Mucosa of stomach (tissue), 1 donor: ENCODE data around the gene LRMDA.

ENCODE experiments used
- H3K27me3 ChIP-seq: one replicate; pipeline ENCODE4 v1.7.0; 2013; ENCODE audit warnings: mild to moderate bottlenecking, low read length; ENCODE audit not compliant: control insufficient read depth, insufficient read depth
- H3K36me3 ChIP-seq: one replicate; pipeline ENCODE4 v1.7.0; 2013; ENCODE audit warnings: low read length; ENCODE audit not compliant: control insufficient read depth, insufficient read depth
- H3K4me1 ChIP-seq: one replicate; pipeline ENCODE4 v1.7.0; 2013; ENCODE audit warnings: mild to moderate bottlenecking, low read length; ENCODE audit not compliant: control insufficient read depth, insufficient read depth
- H3K4me3 ChIP-seq: one replicate; pipeline ENCODE4 v1.7.0; 2013; ENCODE audit warnings: low read length
- H3K9ac ChIP-seq: one replicate; pipeline ENCODE4 v1.7.0; 2013; ENCODE audit warnings: mild to moderate bottlenecking, low read length, moderate library complexity
- H3K9me3 ChIP-seq: one replicate; pipeline ENCODE4 v1.7.0; 2013; ENCODE audit warnings: mild to moderate bottlenecking, low read length, moderate library complexity; ENCODE audit not compliant: control insufficient read depth
- donor health status: Pancreatic carcinoma.

Gene LRMDA

GRCh38 chr10:75431180-75432111 lies at the start of gene LRMDA:
Gene LRMDA, plus strand, starts transcription at chr10:75431624.
- Histone ChIP-seq H3K36me3 (no peaks in the 10 kb centered on the region), H3K9ac (peak within 1 kb of the TSS; percentile 69), H3K27me3 (no peaks in the 10 kb centered on the region), H3K4me1 (peaks cover 33% of the 10 kb centered on the region), H3K4me3 (no peak within 1 kb of the TSS), H3K9me3 (no peaks in the 10 kb centered on the region)

GRCh38 chr10:75386128-75386527 lies 45.3 kb upstream of the LRMDA start:
- no peaks in the 10 kb centered on the region for H3K4me1 ChIP-seq
- no peaks in the 10 kb centered on the region for H3K36me3 ChIP-seq
- no peak overlapping the region for H3K4me3 ChIP-seq
- H3K9me3 ChIP-seq, result no peaks in the 10 kb centered on the region
- H3K27me3 ChIP-seq, result no peaks in the 10 kb centered on the region
- no peak overlapping the region for H3K9ac ChIP-seq

- H3K9me3 ChIP-seq, result no peaks in the 10 kb centered on the region
- H3K27me3 ChIP-seq, result no peaks in the 10 kb centered on the region
- no peaks in the 10 kb centered on the region for H3K4me1 ChIP-seq
- no peaks in the 10 kb centered on the region for H3K36me3 ChIP-seq
- H3K9ac ChIP-seq, result no peak overlapping the region
- no peak overlapping the region for H3K4me3 ChIP-seq
These were observed 43.3 kb upstream of the LRMDA start for GRCh38 chr10:75388082-75388481.

- no peaks in the 10 kb centered on the region for H3K36me3 ChIP-seq
- H3K9ac ChIP-seq, result no peak overlapping the region
- no peaks in the 10 kb centered on the region for H3K27me3 ChIP-seq
- no peaks in the 10 kb centered on the region for H3K9me3 ChIP-seq
- H3K4me1 ChIP-seq, result no peaks in the 10 kb centered on the region
- no peak overlapping the region for H3K4me3 ChIP-seq
These were observed 41.2 kb upstream of the LRMDA start for GRCh38 chr10:75390178-75390577.

- H3K9ac ChIP-seq, result no peak overlapping the region
- peaks cover 11% of the 10 kb centered on the region for H3K27me3 ChIP-seq
- H3K36me3 ChIP-seq, result no peaks in the 10 kb centered on the region
- no peaks in the 10 kb centered on the region for H3K9me3 ChIP-seq
- H3K4me3 ChIP-seq, result no peak overlapping the region
- H3K4me1 ChIP-seq, result peaks cover 7% of the 10 kb centered on the region
These were observed 39.2 kb upstream of the LRMDA start for GRCh38 chr10:75392271-75392670.

- Histone ChIP-seq H3K4me3 (no peak overlapping the region), H3K27me3 (peaks cover 11% of the 10 kb centered on the region), H3K9me3 (no peaks in the 10 kb centered on the region), H3K9ac (no peak overlapping the region), H3K36me3 (no peaks in the 10 kb centered on the region), H3K4me1 (peaks cover 7% of the 10 kb centered on the region)
These were observed 38.7 kb upstream of the LRMDA start for GRCh38 chr10:75392744-75393143.

- no peak overlapping the region for H3K4me3 ChIP-seq
- no peaks in the 10 kb centered on the region for H3K36me3 ChIP-seq
- peaks cover 7% of the 10 kb centered on the region for H3K4me1 ChIP-seq
- H3K9ac ChIP-seq, result no peak overlapping the region
- H3K9me3 ChIP-seq, result no peaks in the 10 kb centered on the region
- H3K27me3 ChIP-seq, result peaks cover 11% of the 10 kb centered on the region
These were observed 37.2 kb upstream of the LRMDA start for GRCh38 chr10:75394221-75394620.

- Histone ChIP-seq H3K4me3 (no peak overlapping the region), H3K9ac (peak overlapping the region; percentile 74)
These were observed 36.1 kb upstream of the LRMDA start for GRCh38 chr10:75395066-75395931.

GRCh38 chr10:75395932-75396630 lies 35.3 kb upstream of the LRMDA start:
- H3K4me1 ChIP-seq, result peaks cover 14% of the 10 kb centered on the region
- peaks cover 21% of the 10 kb centered on the region for H3K27me3 ChIP-seq
- peak overlapping the region; percentile 74 for H3K9ac ChIP-seq
- no peaks in the 10 kb centered on the region for H3K9me3 ChIP-seq
- no peaks in the 10 kb centered on the region for H3K36me3 ChIP-seq
- peak overlapping the region; percentile 43 for H3K4me3 ChIP-seq

More at GRCh38 chr10:75395066-75395931, 36.1 kb upstream of the LRMDA start:
- Histone ChIP-seq H3K9me3 (no peaks in the 10 kb centered on the region), H3K36me3 (no peaks in the 10 kb centered on the region), H3K27me3 (peaks cover 14% of the 10 kb centered on the region), H3K4me1 (peaks cover 7% of the 10 kb centered on the region)

- H3K4me3 ChIP-seq, result peak overlapping the region; percentile 43
- H3K9me3 ChIP-seq, result no peaks in the 10 kb centered on the region
- peaks cover 21% of the 10 kb centered on the region for H3K27me3 ChIP-seq
- H3K4me1 ChIP-seq, result peaks cover 14% of the 10 kb centered on the region
- peak overlapping the region; percentile 74 for H3K9ac ChIP-seq
- H3K36me3 ChIP-seq, result no peaks in the 10 kb centered on the region
These were observed 34.6 kb upstream of the LRMDA start for GRCh38 chr10:75396631-75397495.
